ENCODE data around the gene PATJ. TPM values are rescaled to one million over a fixed set of nuclear protein-coding genes. Genes with fewer than 3 reads are reported as not detected.

PATJ gene
- total and polyA plus RNA-seq, 2 donors (not counting 1 experiment from before 2014, with no cell fraction given), result 8.0 to 45.3 TPM

- intact Hi-C loops (cut with micrococcal nuclease), result no loop called here
- WGBS (ENCODE audit: insufficient coverage), result 80% methylated on average over 2 of the region's 6 CpGs
Observed at GRCh38 chr1:62022382-62022983, 280.2 kb downstream of the PATJ start.

DNA sequence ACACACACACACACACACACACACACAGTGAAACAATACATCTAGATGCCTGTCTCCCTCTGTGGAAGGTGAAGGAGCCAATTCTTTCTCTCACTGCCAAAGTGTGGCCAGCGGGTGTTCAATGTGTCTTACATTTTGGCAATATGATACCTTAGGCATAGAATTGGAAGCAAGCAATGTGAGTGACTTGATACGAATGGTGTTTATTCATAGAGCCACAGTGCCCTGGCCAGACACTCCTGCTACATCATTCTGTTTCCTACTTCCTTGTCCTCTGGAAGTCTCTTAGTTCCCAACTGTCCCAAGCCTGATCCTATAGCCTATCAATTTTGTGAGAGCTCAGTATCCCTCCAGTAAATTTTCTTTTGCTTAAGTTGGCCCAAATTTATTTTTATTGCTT is 282.4 kb downstream of the PATJ start:
- Mint-ChIP-seq H3K4me1 (peaks cover 3% of the 10 kb centered on the region), H3K4me3 (no peak overlapping the region), H3K9me3 (ENCODE audit: insufficient read depth) (no peaks in the 10 kb centered on the region), H3K27ac (no peak overlapping the region), H3K27me3 (peaks cover under 1% of the 10 kb centered on the region)
- ATAC-seq (ENCODE audit: low read depth), result no peak
- no peaks in the 10 kb centered on the region for H3K4me1 ChIP-seq (ENCODE audit: control insufficient read depth in 2 of 2, insufficient read depth in 2 of 2, low read length in 2 of 2)
- no peaks in the 10 kb centered on the region for H4K20me1 ChIP-seq (ENCODE audit: control insufficient read depth, insufficient read depth, low read length, poor library complexity, severe bottlenecking)
- intact Hi-C loops (cut with micrococcal nuclease), result no loop called here
- 100% methylated on average over 1 of the region's 2 CpGs for WGBS (ENCODE audit: insufficient coverage)
- POLR2A ChIA-PET, result no interaction called here
- peaks cover 1 to 8% (median 5%) of the 10 kb centered on the region in 3 donors for H3K9me3 ChIP-seq (ENCODE audit: control extremely low read depth in 1 of 3, control insufficient read depth in 2 of 3, insufficient read depth in 1 of 3, low read length in 2 of 3)
- no peaks in the 10 kb centered on the region for H3K36me3 ChIP-seq (replicated peaks in 1 of 2; ENCODE audit: control extremely low read depth in 1 of 2, control insufficient read depth in 1 of 2, extremely low read depth in 1 of 2, insufficient read depth in 2 of 2, low read length in 1 of 2)
- no peak overlapping the region for H2AFZ ChIP-seq (ENCODE audit: insufficient read depth, low read depth, low read length, poor library complexity, severe bottlenecking)
- no peak for DNase-seq
- CTCF ChIA-PET, result no interaction called here
- TF ChIP-seq, protein P1, sequence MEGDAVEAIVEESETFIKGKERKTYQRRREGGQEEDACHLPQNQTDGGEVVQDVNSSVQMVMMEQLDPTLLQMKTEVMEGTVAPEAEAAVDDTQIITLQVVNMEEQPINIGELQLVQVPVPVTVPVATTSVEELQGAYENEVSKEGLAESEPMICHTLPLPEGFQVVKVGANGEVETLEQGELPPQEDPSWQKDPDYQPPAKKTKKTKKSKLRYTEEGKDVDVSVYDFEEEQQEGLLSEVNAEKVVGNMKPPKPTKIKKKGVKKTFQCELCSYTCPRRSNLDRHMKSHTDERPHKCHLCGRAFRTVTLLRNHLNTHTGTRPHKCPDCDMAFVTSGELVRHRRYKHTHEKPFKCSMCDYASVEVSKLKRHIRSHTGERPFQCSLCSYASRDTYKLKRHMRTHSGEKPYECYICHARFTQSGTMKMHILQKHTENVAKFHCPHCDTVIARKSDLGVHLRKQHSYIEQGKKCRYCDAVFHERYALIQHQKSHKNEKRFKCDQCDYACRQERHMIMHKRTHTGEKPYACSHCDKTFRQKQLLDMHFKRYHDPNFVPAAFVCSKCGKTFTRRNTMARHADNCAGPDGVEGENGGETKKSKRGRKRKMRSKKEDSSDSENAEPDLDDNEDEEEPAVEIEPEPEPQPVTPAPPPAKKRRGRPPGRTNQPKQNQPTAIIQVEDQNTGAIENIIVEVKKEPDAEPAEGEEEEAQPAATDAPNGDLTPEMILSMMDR (IDR thresholded peaks at IDR 0.05), result no peak
- TF ChIP-seq EZH2 (IDR thresholded peaks at IDR 0.05; ENCODE audit: borderline replicate concordance, insufficient read depth, low read depth, low read length, poor library complexity, severe bottlenecking), result no peak
- H3K79me2 ChIP-seq (ENCODE audit: control insufficient read depth, insufficient read depth, low read length), result no peaks in the 10 kb centered on the region
- no peak overlapping the region for H3K9ac ChIP-seq (ENCODE audit: low read length)
- H3K4me3 ChIP-seq (ENCODE audit: control extremely low read depth in 1 of 5, extremely low read depth in 1 of 5, insufficient read depth in 1 of 5, low read depth in 2 of 5, low read length in 4 of 5), result no peak overlapping the region
- H3K27me3 ChIP-seq (replicated peaks in 1 of 4; ENCODE audit: control extremely low read depth in 1 of 4, control insufficient read depth in 3 of 4, insufficient read depth in 4 of 4, low read length in 3 of 4), result no peaks in the 10 kb centered on the region
- no peak overlapping the region for H3K4me2 ChIP-seq (replicated peaks; ENCODE audit: low read depth, low read length, poor library complexity, severe bottlenecking)
- no peak overlapping the region for H3K27ac ChIP-seq (ENCODE audit: low read length in 2 of 2)

More at GRCh38 chr1:62022382-62022983, 280.2 kb downstream of the PATJ start:
- Mint-ChIP-seq H3K4me3 (no peak overlapping the region), H3K27me3 (no peaks in the 10 kb centered on the region), H3K9me3 (ENCODE audit: insufficient read depth) (no peaks in the 10 kb centered on the region), H3K4me1 (no peaks in the 10 kb centered on the region), H3K27ac (no peak overlapping the region)
- H3K9ac ChIP-seq (ENCODE audit: low read length), result no peak overlapping the region
- no peak overlapping the region for H3K4me3 ChIP-seq (ENCODE audit: control extremely low read depth in 1 of 5, extremely low read depth in 1 of 5, insufficient read depth in 1 of 5, low read depth in 2 of 5, low read length in 4 of 5)
- no peaks in the 10 kb centered on the region for H3K36me3 ChIP-seq (replicated peaks in 1 of 2; ENCODE audit: control extremely low read depth in 1 of 2, control insufficient read depth in 1 of 2, extremely low read depth in 1 of 2, insufficient read depth in 2 of 2, low read length in 1 of 2)
- H3K9me3 ChIP-seq (ENCODE audit: control extremely low read depth in 1 of 3, control insufficient read depth in 2 of 3, insufficient read depth in 1 of 3, low read length in 2 of 3), result no peaks in the 10 kb centered on the region
- no peaks in the 10 kb centered on the region for H4K20me1 ChIP-seq (ENCODE audit: control insufficient read depth, insufficient read depth, low read length, poor library complexity, severe bottlenecking)
- ChIA-PET POLR2A (no interaction called here), CTCF (no interaction called here)
- no peaks in the 10 kb centered on the region for H3K4me1 ChIP-seq (ENCODE audit: control insufficient read depth in 2 of 2, insufficient read depth in 2 of 2, low read length in 2 of 2)
- no peaks in the 10 kb centered on the region for H3K27me3 ChIP-seq (replicated peaks in 1 of 4; ENCODE audit: control extremely low read depth in 1 of 4, control insufficient read depth in 3 of 4, insufficient read depth in 4 of 4, low read length in 3 of 4)
- no peak overlapping the region for H3K4me2 ChIP-seq (replicated peaks; ENCODE audit: low read depth, low read length, poor library complexity, severe bottlenecking)
- DNase-seq (no peak), ATAC-seq (ENCODE audit: low read depth) (no peak)
- TF ChIP-seq, protein P1 (IDR thresholded peaks at IDR 0.05), result no peak
- no peak for TF ChIP-seq EZH2 (IDR thresholded peaks at IDR 0.05; ENCODE audit: borderline replicate concordance, insufficient read depth, low read depth, low read length, poor library complexity, severe bottlenecking)
- H2AFZ ChIP-seq (ENCODE audit: insufficient read depth, low read depth, low read length, poor library complexity, severe bottlenecking), result no peak overlapping the region
- no peak overlapping the region for H3K27ac ChIP-seq (ENCODE audit: low read length in 2 of 2)
- H3K79me2 ChIP-seq (ENCODE audit: control insufficient read depth, insufficient read depth, low read length), result no peaks in the 10 kb centered on the region
